ENCODE data around the gene COL24A1.

Gene COL24A1

DNA sequence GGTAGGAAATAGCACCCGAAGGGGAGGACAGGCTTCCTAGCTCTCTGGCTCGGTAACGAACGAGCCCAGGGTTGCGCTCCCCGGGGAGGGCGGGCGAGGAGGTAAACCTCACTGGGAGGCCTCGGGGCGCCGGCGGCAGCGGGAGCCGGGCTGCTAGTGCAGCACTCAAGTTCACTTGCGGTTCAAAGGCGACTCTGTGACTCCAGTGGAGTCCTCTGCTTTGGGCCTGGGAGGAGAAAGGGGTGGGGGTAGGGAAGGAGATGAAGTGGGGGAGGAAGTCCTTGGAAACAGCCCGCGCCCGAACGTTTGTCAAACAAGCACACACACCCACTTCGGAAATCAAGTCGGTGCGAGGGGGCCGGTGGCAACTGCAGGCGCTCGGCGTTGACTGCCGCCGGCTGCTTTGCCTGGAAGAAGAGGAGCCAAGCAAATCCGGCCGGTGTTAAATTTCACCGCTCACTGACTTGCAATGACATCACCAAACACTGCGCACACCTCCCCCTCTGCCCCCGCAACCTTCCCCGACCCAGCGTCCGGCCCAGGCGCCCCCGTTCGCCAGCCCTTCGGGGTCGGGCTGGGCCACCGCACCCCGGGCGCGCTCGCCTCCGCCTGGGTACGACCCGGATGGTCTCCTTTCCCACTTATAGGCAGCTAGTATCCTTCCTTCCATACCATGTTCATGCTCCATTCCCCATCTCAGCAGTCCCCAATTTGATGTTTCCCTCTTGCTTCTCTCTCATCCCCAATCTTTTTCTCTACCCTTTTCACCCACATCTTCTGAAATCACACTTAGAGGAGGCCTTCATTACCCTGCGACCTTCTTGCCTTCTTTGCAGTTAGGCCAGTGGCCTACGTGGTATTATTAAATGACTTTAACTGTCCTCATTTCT, at the start of gene COL24A1:
Gene COL24A1, minus strand, starts transcription at position 207 of the 890 bp plus-strand sequence. CDS start 376 bp downstream, outside the sequence.
- no peak for TF ChIP-seq ZNF274 (IDR thresholded peaks at IDR 0.05; ENCODE audit: low read depth, low read length)
- H3K4me3 ChIP-seq (ENCODE audit: low read length) = no peak within 1 kb of the TSS

DNA sequence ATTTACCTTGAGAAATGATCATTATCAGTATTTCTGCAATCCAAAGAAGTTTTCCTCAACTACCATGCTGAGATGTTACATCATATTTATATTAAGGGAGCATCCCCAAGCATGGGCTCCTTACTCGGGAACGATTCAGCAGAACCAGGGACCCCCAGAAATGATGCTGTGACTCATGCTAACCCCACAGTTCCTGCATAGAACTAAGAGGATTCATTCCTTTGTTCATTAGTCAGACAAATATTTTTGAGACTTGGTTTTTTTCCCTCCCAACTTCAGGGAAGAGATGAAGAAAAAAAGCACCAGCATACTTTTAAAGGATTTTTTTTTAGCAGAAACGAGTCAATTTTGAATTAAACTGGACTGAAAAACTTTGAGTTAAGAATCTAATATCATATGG, 49.2 kb upstream of the COL24A1 start:
- no peak overlapping the region for H3K4me3 ChIP-seq (ENCODE audit: low read length)
- TF ChIP-seq ZNF274 (IDR thresholded peaks at IDR 0.05; ENCODE audit: low read depth, low read length) = no peak

DNA sequence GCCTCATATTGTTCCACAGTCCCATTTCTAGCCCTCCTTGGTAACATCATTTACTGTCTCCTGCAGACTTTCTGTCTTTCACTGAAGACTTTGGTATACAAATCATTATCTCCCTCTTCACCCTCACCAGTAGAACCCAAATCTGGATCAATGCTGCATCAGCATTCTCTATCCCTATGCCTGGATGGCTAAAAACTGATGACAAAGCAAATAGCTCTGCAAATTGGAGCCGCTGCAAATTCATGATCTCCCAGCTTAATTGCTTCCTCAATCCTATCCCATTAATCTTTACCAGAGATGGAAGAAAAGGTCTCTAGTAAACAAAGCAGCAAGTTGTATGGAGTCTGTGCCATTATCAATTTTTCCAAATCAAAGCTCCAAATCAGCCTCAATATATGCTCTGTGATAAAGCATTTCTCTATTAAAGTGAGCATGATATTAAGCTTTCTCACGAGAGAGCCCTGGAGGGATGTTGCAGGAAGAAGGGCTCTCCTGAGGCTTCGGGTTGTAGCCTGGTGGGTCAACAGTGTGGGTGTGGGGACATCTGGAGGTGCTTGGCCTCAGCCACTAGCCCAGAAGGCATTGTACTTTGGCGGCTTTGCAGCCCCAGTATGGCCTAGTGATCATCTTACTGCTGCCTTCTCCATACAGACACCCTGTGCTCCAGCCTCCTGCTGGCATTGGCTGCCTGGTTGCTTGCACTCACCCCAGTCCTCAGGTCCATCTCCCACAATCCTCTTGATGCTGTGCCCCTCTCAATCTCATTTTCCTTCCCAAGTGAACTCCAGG, 46.2 kb upstream of the COL24A1 start:
- TF ChIP-seq ZNF274 (IDR thresholded peaks at IDR 0.05; ENCODE audit: low read depth, low read length) = no peak
- no peak overlapping the region for H3K4me3 ChIP-seq (ENCODE audit: low read length)

DNA sequence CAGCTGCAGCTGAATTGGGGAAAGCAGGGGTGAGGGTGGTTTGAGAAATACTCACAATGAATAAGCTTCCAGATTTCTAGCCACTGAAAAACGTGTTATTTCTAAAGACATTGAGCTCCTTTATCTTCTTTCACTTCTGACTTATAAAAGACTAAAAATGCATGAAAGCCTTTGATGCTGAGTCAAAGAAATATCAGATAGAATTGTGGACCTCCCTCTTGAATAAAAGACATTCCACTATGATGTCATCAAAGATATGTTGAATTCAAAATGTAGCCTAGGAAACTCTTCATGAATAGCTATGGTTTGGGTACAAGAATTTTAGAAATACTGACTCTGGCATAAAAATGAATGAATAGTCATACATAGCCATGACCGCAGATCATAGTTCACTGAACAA, 44.7 kb upstream of the COL24A1 start:
- no peak overlapping the region for H3K4me3 ChIP-seq (ENCODE audit: low read length)

DNA sequence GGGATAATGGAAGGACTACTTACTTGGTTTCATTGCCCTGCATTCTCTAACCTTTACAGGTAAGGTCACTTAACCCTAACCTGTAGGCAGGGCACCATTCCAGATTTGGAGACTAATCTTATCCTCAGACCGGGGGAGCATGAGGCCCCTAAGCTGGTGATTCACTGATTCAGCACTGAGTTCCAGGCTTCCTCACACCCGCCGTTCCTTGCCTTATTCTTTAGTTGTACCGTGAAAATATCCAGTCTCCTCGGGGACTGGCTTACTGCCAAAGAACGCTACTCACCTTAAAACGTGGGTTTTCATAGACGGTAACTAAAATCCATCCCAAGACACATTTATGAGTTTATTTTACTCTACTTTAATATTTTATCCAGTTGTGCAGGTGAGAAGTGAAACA, 44.3 kb upstream of the COL24A1 start:
- TF ChIP-seq ZNF274 (IDR thresholded peaks at IDR 0.05; ENCODE audit: low read depth, low read length) = no peak
- H3K4me3 ChIP-seq (ENCODE audit: low read length) = no peak overlapping the region

More for the DNA sequence above, 44.7 kb upstream of the COL24A1 start:
- no peak for TF ChIP-seq ZNF274 (IDR thresholded peaks at IDR 0.05; ENCODE audit: low read depth, low read length)

DNA sequence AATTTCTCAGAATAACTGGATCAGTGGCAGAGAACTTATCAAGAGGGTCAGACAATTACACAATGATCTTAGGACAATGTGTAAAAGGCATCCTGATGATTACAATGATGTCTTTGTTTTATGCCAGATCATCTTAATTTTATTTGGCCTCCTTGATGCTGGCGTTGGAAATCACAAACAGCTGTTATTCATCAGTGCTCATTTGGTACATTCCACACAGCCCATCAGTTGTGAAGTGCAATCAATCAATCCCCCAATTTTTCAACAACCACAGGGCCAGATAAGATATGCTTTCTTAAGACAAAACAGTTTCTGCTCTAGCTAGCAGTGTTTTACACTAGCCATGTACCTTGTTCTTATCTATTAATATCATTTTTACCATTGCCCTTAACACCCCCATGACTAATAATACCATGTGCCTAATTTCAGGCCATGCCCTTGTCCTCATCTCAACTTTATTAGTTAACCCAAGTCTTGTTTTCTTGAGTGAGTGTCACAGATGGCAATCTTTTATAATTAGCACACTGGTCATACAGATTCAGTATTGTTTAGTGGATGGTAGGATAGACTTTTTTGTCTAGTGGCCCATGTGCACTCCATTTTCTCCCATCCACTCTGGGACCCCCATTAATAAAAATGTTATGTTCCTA, 40.8 kb upstream of the COL24A1 start:
- no peak for TF ChIP-seq ZNF274 (IDR thresholded peaks at IDR 0.05; ENCODE audit: low read depth, low read length)
- H3K4me3 ChIP-seq (ENCODE audit: low read length) = no peak overlapping the region

DNA sequence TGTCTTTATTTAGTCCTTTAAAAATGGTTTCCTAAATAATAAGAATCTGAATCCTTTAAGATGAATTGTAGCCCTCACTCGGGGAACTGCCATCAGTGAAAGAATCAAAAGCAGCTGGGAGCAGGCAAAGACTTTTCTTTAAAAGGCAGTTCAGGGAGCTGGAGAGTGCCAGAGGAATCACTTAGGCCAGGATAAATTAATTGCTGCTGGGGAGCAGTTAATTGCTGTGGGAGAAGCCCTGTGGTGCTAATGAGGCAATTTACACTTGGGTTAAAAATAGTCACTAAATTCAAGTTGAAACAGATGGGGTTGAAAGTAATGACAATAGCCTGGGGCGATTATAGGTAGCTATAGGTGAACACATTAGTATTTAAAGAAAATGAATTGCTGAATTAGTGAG, 38.7 kb upstream of the COL24A1 start:
- no peak overlapping the region for H3K4me3 ChIP-seq (ENCODE audit: low read length)
- no peak for TF ChIP-seq ZNF274 (IDR thresholded peaks at IDR 0.05; ENCODE audit: low read depth, low read length)

DNA sequence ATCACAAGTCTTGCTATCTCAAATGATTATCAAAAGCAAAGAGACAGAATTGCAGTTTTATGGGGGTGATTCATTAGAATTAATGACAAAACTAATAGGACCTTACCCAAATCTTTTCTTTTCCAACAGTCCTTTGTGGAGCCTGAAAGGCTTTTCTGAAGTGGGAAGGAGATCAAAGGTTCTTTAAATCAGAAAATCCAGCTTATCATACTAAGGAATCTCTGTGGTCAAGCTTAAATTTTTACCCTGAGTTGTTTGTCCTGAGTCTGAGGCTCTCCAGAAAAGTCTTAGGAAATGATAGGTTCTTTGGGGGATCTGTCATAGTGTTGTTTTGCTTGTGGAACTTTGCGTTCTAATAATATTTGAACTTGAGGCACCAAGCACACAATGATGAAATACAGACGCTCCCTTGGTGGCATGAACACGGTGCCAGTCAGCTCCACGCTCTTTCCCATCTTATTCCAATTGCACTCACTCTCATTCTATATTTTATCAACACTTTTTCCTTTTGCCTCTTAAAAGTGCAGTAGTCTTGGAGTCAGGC, 38.0 kb upstream of the COL24A1 start:
- H3K4me3 ChIP-seq (ENCODE audit: low read length) = no peak overlapping the region
- no peak for TF ChIP-seq ZNF274 (IDR thresholded peaks at IDR 0.05; ENCODE audit: low read depth, low read length)

DNA sequence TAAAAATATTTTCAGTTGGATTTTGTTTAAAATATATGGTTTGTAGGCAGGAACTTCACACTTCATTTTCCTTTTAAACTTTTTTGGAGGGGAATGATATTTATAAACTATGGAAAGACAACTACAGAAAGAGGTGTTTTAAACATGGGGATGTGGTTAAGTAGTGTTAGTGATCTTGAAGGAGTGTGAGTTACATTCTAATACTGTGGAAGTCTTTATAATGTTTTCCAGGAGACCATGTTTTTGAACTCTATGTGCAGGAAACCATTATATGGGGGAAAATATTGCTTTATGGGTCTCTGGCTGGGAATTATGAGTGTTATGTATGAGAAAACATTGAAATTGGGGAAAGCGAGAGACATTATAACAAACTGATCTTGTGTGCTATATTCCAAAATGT, 35.8 kb upstream of the COL24A1 start:
- no peak for TF ChIP-seq ZNF274 (IDR thresholded peaks at IDR 0.05; ENCODE audit: low read depth, low read length)
- no peak overlapping the region for H3K4me3 ChIP-seq (ENCODE audit: low read length)

DNA sequence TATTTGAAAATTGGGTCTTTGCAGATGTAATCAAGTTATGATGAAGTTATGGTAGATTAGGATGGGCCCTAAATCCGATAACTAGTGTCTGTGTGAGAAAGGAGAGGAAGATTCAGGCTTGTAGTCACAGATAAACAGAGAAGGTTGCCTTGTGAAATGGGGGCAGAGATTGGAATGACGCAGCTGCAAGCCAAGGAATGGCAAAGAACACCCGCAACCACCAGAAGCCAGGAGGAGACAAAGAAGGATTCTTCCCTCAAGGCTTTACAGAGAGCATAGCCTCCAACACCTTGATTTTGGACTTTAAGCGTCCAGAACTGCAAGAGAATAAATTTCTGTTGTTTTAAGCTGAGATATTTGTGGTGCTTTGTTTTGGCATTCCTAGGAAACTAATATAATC, 35.4 kb upstream of the COL24A1 start:
- no peak for TF ChIP-seq ZNF274 (IDR thresholded peaks at IDR 0.05; ENCODE audit: low read depth, low read length)
- H3K4me3 ChIP-seq (ENCODE audit: low read length) = no peak overlapping the region

DNA sequence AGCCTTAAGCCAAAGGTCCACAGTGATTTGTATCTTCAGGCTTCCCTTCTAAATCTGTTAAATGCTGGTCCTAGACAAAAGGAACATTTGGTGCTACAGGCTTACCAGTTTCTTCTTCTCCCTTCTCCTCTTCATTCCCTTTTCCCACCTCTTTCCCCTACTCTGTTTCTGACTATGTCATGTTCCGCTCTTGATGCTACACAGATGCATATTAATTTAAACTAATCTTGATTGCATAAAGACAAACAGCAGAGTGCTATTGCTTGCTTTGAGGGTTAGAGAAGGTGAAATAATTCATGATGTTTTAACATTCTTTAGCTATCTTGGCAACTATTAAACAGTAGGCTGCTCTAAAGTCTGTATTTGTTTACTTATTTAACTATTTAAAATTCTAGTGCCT, 34.3 kb upstream of the COL24A1 start:
- no peak overlapping the region for H3K4me3 ChIP-seq (ENCODE audit: low read length)
- TF ChIP-seq ZNF274 (IDR thresholded peaks at IDR 0.05; ENCODE audit: low read depth, low read length) = no peak

DNA sequence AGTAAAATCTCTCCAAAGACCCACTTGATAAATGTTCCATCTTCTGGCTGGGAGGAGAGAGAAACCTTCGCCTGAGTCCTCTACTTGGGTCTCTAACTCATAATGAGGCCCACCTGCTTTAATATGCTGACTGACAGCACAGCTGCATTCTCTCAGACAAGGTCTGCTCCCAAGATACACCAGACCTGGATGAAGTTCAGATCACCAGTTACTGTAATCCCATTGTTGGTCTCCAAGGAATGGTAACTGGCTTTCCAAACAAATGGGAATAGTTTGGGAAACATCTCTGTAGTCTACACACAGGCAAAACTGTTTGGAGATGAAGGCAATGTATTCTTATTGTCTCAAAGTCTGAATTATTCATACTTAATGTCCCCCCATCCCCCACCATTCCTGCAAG, 27.9 kb upstream of the COL24A1 start:
- TF ChIP-seq ZNF274 (IDR thresholded peaks at IDR 0.05; ENCODE audit: low read depth, low read length) = no peak
- no peak overlapping the region for H3K4me3 ChIP-seq (ENCODE audit: low read length)

DNA sequence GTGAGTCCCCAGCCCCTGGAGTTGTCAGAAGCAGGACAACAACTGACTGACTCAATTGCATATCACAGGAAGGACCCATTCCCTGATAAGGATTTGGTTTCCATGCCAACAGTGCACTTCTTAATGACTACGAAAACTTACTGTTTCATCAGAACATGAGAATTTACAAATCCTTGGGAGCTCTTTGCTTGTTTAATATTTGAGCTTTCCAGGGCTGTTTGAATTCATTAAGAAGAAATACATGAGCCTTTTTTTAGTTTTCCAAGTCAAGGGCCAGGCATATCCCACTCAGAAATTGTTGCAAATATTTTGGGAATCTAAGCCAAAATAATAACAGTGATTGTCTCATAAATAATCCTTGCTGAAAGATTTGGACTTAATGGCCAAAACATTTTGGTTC, 27.2 kb upstream of the COL24A1 start:
- TF ChIP-seq ZNF274 (IDR thresholded peaks at IDR 0.05; ENCODE audit: low read depth, low read length) = no peak
- H3K4me3 ChIP-seq (ENCODE audit: low read length) = no peak overlapping the region

DNA sequence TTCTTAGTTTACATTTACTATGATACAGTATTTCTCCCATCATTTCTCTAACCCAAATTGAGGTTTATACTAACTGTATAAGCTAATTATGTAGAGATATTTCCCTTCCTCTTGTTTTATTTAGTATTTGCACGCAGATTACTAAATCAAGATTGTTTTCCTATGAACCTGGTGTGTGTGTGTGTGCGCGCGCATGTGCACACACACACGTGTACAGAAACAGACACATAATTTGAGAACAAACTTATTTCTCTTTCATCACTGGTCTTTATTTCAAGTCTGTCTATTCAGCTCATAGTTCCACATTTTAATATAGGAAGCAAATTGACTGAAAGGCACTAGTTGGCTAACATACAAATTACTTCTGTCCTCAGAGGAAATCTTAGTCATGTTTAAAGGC, 19.7 kb upstream of the COL24A1 start:
- H3K4me3 ChIP-seq (ENCODE audit: low read length) = no peak overlapping the region
- no peak for TF ChIP-seq ZNF274 (IDR thresholded peaks at IDR 0.05; ENCODE audit: low read depth, low read length)

All from GM08714 (cell line).